ENCODE results near the gene ACER1. TPM values are rescaled to one million over a fixed set of nuclear protein-coding genes. Genes with fewer than 3 reads are reported as not detected.
"Not testable (repeated sequence)": the region's sequence is repeated elsewhere in the genome, so short reads cannot be mapped to it uniquely, and the experiment has no call there.

The ACER1 gene
- total RNA-seq, 2 donors from 2014 or later: 5.3 TPM; not detected in 1

DNA sequence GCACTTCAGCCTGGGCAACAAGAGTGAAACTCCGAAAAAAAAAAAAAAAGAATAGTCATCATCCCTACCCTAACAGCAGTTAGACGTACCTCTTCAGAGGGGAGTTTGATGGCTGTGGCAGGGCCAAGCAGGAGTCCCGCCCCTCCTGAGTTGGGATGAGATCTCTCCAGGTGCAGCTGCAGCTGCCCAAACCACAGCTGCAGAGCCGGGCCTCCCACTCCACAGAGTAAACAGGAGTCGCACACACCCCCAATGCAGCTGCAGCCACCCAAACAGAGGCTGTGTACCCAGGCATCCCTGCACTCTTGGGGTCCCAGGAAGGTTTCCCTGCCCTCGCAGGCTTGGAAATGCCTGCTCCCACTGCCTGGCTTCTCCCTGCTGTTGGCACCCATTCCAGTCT lies 36.2 kb downstream of the ACER1 start:
- WGBS: 62% methylated on average over 6 of the region's 6 CpGs
- intact Hi-C loops (cut with DNase I): loop anchor here (5.0 kb wide), 1 partner anchor 250 kb away; no protein-coding TSS in a partner anchor
- no peak overlapping the region for H3K27ac ChIP-seq

GRCh38 chr19:6292006-6292405 lies 41.4 kb downstream of the ACER1 start:
- Histone ChIP-seq H3K36me3 (no peaks in the 10 kb centered on the region), H3K9me3 (no peaks in the 10 kb centered on the region), H3K4me3 (no peak overlapping the region), H3K27me3 (replicated peaks; ENCODE audit: insufficient read depth) (no peaks in the 10 kb centered on the region), H3K4me1 (replicated peaks) (no peaks in the 10 kb centered on the region), H3K27ac (no peak overlapping the region)
- no peak for TF ChIP-seq POLR2AphosphoS5 (IDR thresholded peaks at IDR 0.05)
- TF ChIP-seq, protein P1, sequence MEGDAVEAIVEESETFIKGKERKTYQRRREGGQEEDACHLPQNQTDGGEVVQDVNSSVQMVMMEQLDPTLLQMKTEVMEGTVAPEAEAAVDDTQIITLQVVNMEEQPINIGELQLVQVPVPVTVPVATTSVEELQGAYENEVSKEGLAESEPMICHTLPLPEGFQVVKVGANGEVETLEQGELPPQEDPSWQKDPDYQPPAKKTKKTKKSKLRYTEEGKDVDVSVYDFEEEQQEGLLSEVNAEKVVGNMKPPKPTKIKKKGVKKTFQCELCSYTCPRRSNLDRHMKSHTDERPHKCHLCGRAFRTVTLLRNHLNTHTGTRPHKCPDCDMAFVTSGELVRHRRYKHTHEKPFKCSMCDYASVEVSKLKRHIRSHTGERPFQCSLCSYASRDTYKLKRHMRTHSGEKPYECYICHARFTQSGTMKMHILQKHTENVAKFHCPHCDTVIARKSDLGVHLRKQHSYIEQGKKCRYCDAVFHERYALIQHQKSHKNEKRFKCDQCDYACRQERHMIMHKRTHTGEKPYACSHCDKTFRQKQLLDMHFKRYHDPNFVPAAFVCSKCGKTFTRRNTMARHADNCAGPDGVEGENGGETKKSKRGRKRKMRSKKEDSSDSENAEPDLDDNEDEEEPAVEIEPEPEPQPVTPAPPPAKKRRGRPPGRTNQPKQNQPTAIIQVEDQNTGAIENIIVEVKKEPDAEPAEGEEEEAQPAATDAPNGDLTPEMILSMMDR (IDR thresholded peaks at IDR 0.05): no peak
- TF ChIP-seq POLR2A (IDR thresholded peaks at IDR 0.05): no peak
- intact Hi-C loops (cut with DNase I): no loop called here
- 58% methylated on average over 4 of the region's 4 CpGs for WGBS
- DNase-seq (ENCODE audit: low spot score): no peak

More for the DNA sequence above, 36.2 kb downstream of the ACER1 start:
- H3K27me3 ChIP-seq (replicated peaks; ENCODE audit: insufficient read depth): no peaks in the 10 kb centered on the region
- H3K4me3 ChIP-seq: no peak overlapping the region
- H3K9me3 ChIP-seq: no peaks in the 10 kb centered on the region
- H3K4me1 ChIP-seq (replicated peaks): no peaks in the 10 kb centered on the region
- TF ChIP-seq, protein P1 (IDR thresholded peaks at IDR 0.05): no peak
- TF ChIP-seq POLR2A (IDR thresholded peaks at IDR 0.05) (no peak), POLR2AphosphoS5 (IDR thresholded peaks at IDR 0.05) (no peak)
- H3K36me3 ChIP-seq: no peaks in the 10 kb centered on the region
- DNase-seq (ENCODE audit: low spot score): no peak

GRCh38 chr19:6288737-6289136 lies 44.7 kb downstream of the ACER1 start:
- WGBS: 100% methylated on average over 1 of the region's 1 CpG
- DNase-seq (ENCODE audit: low spot score): no peak
- H3K27ac ChIP-seq: no peak overlapping the region
- H3K27me3 ChIP-seq (replicated peaks; ENCODE audit: insufficient read depth): no peaks in the 10 kb centered on the region
- H3K4me1 ChIP-seq (replicated peaks): no peaks in the 10 kb centered on the region
- intact Hi-C loops (cut with DNase I): no loop called here
- TF ChIP-seq POLR2AphosphoS5 (IDR thresholded peaks at IDR 0.05) (no peak), POLR2A (IDR thresholded peaks at IDR 0.05) (no peak)
- TF ChIP-seq, protein P1 (IDR thresholded peaks at IDR 0.05): no peak
- H3K9me3 ChIP-seq: no peaks in the 10 kb centered on the region
- H3K4me3 ChIP-seq: no peak overlapping the region
- H3K36me3 ChIP-seq: no peaks in the 10 kb centered on the region

DNA sequence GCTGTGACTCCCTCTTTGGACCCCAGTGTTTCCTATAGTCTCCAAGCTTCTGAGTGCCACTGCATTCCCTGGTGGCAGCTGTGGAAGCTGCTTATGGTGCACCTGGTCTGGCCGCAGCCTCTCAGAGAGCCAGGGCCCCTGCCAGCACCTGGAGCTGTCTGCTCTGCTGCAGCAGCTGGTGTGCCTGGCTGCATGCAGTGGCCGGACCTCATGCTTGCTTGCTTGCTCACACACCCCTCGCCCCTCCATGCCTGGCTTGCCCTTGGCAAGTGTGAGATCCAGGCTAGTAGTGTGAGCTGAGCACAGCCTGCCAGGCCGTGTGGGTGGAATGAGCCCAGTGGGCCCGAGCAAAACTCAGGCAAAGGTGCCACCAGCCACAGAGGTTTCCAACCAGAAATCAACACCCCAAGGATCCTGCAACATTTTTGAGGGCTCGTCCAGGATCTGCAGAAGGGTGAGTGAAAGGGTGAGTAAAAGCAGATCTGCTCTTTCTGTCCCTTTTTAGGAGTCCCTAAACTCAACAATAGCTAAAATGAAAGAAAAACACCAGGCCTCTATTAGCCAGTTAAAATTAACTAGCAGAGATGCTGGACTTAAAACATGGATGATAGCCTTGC lies 46.0 kb downstream of the ACER1 start:
- TF ChIP-seq, protein P1 (IDR thresholded peaks at IDR 0.05): no peak
- TF ChIP-seq POLR2AphosphoS5 (IDR thresholded peaks at IDR 0.05) (no peak), POLR2A (IDR thresholded peaks at IDR 0.05) (no peak)
- intact Hi-C loops (cut with DNase I): no loop called here
- Histone ChIP-seq H3K9me3 (no peaks in the 10 kb centered on the region), H3K4me3 (no peak overlapping the region), H3K27me3 (replicated peaks; ENCODE audit: insufficient read depth) (no peaks in the 10 kb centered on the region), H3K27ac (no peak overlapping the region), H3K36me3 (no peaks in the 10 kb centered on the region), H3K4me1 (replicated peaks) (no peaks in the 10 kb centered on the region)
- 82% methylated on average over 6 of the region's 6 CpGs for WGBS
- no peak for DNase-seq (ENCODE audit: low spot score)

DNA sequence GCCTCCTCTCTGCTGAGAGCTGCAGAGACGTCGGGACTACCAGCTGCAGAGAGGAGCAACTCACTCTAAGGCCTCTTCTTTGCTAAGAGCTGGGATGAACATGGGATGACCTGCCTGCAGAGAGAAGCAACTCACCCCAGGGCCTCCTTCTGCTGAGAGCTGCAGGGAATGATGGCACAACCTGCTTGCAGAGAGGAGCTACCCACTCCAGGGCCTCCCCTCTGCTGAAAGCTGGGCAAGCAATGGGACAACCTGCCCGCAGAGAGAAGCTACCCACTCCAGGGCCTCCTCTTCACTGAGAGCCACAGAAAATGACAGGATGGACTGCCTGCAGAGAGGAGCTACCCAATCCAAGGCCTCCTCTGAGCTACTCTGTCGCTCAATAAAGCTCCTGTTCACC lies 46.7 kb downstream of the ACER1 start:
- H3K9me3 ChIP-seq: no peaks in the 10 kb centered on the region
- no peak overlapping the region for H3K27ac ChIP-seq
- H3K36me3 ChIP-seq: no peaks in the 10 kb centered on the region
- intact Hi-C loops (cut with DNase I): no loop called here
- TF ChIP-seq, protein P1 (IDR thresholded peaks at IDR 0.05): no peak
- TF ChIP-seq POLR2AphosphoS5 (IDR thresholded peaks at IDR 0.05) (no peak), POLR2A (IDR thresholded peaks at IDR 0.05) (no peak)
- 87% methylated on average over 4 of the region's 4 CpGs for whole genome bisulfite sequencing
- no peaks in the 10 kb centered on the region for H3K27me3 ChIP-seq (replicated peaks; ENCODE audit: insufficient read depth)
- H3K4me1 ChIP-seq (replicated peaks): no peaks in the 10 kb centered on the region
- H3K4me3 ChIP-seq: no peak overlapping the region
- no peak for DNase-seq (ENCODE audit: low spot score)

GRCh38 chr19:6282393-6282792 lies 51.0 kb downstream of the ACER1 start:
- 88% methylated on average over 6 of the region's 6 CpGs for WGBS
- H3K27me3 ChIP-seq (replicated peaks; ENCODE audit: insufficient read depth); H3K9me3 ChIP-seq; DNase-seq (ENCODE audit: low spot score); H3K4me1 ChIP-seq (replicated peaks); H3K27ac ChIP-seq; H3K36me3 ChIP-seq; H3K4me3 ChIP-seq; intact Hi-C loops (cut with DNase I): not testable (repeated sequence)

All from prostate gland (tissue), 2 donors.